Neuronal stem cell (in vitro differentiated cells): ENCODE results near the gene MSLN.

Source experiments
- DNase-seq: peaks from one replicate; pipeline ENCODE4 v3.0.0-alpha.2; 2013; ENCODE audit warnings: low spot score
- H2AFZ ChIP-seq: one replicate; pipeline ENCODE4 v1.6.1; 2013; ENCODE audit warnings: mild to moderate bottlenecking, low read length, inconsistent platforms
- H2AK5ac ChIP-seq: 2 replicates; pipeline ENCODE4 v1.6.1; 2013; ENCODE audit warnings: low read depth, mild to moderate bottlenecking, inconsistent platforms, low read length, moderate library complexity, mixed read lengths
- H2BK120ac ChIP-seq: 2 replicates; pipeline ENCODE4 v1.6.1; 2013; ENCODE audit warnings: low read depth, mild to moderate bottlenecking, inconsistent platforms, low read length, moderate library complexity, mixed read lengths
- H2BK12ac ChIP-seq: one replicate; pipeline ENCODE4 v1.6.1; 2013; ENCODE audit warnings: low read length, inconsistent platforms
- H2BK15ac ChIP-seq: 2 replicates; pipeline ENCODE4 v1.6.1; 2013; ENCODE audit warnings: mild to moderate bottlenecking, low read length, inconsistent platforms, mixed read lengths
- H2BK5ac ChIP-seq: one replicate; pipeline ENCODE4 v1.6.1; 2013; ENCODE audit warnings: inconsistent platforms, mild to moderate bottlenecking, low read length, moderate library complexity
- H3K14ac ChIP-seq: one replicate; pipeline ENCODE4 v1.6.1; 2013; ENCODE audit warnings: low read length, inconsistent platforms
- H3K18ac ChIP-seq: 2 replicates; pipeline ENCODE4 v1.6.1; 2013; ENCODE audit warnings: low read length, inconsistent platforms
- H3K23ac ChIP-seq: 2 replicates; pipeline ENCODE4 v1.6.1; 2013; ENCODE audit warnings: low read depth, mild to moderate bottlenecking, mixed read lengths, low read length, inconsistent platforms; ENCODE audit not compliant: poor library complexity
- H3K27ac ChIP-seq: replicated peaks from 3 replicates; pipeline ENCODE4 v1.5.1; 2013; ENCODE audit warnings: low read length, inconsistent platforms
- H3K27me3 ChIP-seq, 3 experiments: 2 replicates each; pipeline ENCODE4 v1.6.1; 2013; ENCODE audit warnings: low read length in 3 of 3, mild to moderate bottlenecking in 2 of 3, inconsistent platforms in 1 of 3, low read depth in 1 of 3, mixed read lengths in 1 of 3, moderate library complexity in 1 of 3; ENCODE audit not compliant: control insufficient read depth in 3 of 3, insufficient read depth in 3 of 3
- H3K36me3 ChIP-seq, 2 donors: replicated peaks in 1 of 2; 2 replicates each; pipeline ENCODE4 v1.6.1; 2013; ENCODE audit warnings: low read length in 2 of 2; ENCODE audit not compliant: control insufficient read depth in 2 of 2, insufficient read depth in 2 of 2
- H3K4ac ChIP-seq: 2 replicates; pipeline ENCODE4 v1.6.1; 2013; ENCODE audit warnings: inconsistent platforms, mild to moderate bottlenecking, low read length, moderate library complexity
- H3K4me1 ChIP-seq, 2 donors: 1 replicate in 1 of 2; 2 replicates in 1 of 2; pipeline ENCODE4 v1.6.1; 2013; ENCODE audit warnings: low read length in 2 of 2, low read depth in 1 of 2; ENCODE audit not compliant: control insufficient read depth in 2 of 2, insufficient read depth in 1 of 2
- H3K4me2 ChIP-seq: one replicate; pipeline ENCODE4 v1.6.1; 2013; ENCODE audit warnings: mild to moderate bottlenecking, low read length, inconsistent platforms; ENCODE audit not compliant: insufficient read depth, poor library complexity, severe bottlenecking
- H3K4me3 ChIP-seq, 2 donors: 2 replicates each; pipeline ENCODE4 v1.5.1; 2013; ENCODE audit warnings: low read length in 2 of 2, mild to moderate bottlenecking in 2 of 2, inconsistent platforms in 1 of 2, moderate library complexity in 1 of 2
- H3K79me1 ChIP-seq: one replicate; pipeline ENCODE4 v1.6.1; 2013; ENCODE audit warnings: low read depth, mild to moderate bottlenecking, inconsistent platforms, low read length, moderate library complexity
- H3K9ac ChIP-seq: one replicate; pipeline ENCODE4 v1.6.1; 2013; ENCODE audit warnings: mild to moderate bottlenecking, low read depth, low read length, inconsistent platforms; ENCODE audit not compliant: poor library complexity
- H3K9me3 ChIP-seq, 2 donors: replicated peaks in 1 of 2; 2 replicates each; pipeline versions ENCODE3 to v1.6.1; 2013; ENCODE audit warnings: low read length in 2 of 2, mild to moderate bottlenecking in 2 of 2, inconsistent platforms in 1 of 2, low read depth in 1 of 2, mixed read lengths in 1 of 2, moderate library complexity in 1 of 2; ENCODE audit not compliant: control insufficient read depth in 2 of 2, insufficient read depth in 1 of 2
- H4K8ac ChIP-seq: one replicate; pipeline ENCODE4 v1.6.1; 2013; ENCODE audit warnings: low read depth, mild to moderate bottlenecking, inconsistent platforms, low read length, moderate library complexity
- H4K91ac ChIP-seq: one replicate; pipeline ENCODE4 v1.6.1; 2013; ENCODE audit warnings: low read length, low read depth, mild to moderate bottlenecking, inconsistent platforms; ENCODE audit not compliant: poor library complexity
- WGBS, 2 donors: extraction: QIAGEN DNeasy Blood & Tissue Kit; methylation state at CpG; one replicate each; pipeline ENCODE4 v1.1.7; 2013; ENCODE audit warnings: missing lambda C conversion rate in 2 of 2, mixed read lengths in 1 of 2; ENCODE audit not compliant: insufficient read length in 2 of 2, insufficient replicate concordance in 1 of 2; ENCODE audit errors: extremely low coverage in 2 of 2; 5-methylcytosine and 5-hydroxymethylcytosine counted together

Gene MSLN

DNA sequence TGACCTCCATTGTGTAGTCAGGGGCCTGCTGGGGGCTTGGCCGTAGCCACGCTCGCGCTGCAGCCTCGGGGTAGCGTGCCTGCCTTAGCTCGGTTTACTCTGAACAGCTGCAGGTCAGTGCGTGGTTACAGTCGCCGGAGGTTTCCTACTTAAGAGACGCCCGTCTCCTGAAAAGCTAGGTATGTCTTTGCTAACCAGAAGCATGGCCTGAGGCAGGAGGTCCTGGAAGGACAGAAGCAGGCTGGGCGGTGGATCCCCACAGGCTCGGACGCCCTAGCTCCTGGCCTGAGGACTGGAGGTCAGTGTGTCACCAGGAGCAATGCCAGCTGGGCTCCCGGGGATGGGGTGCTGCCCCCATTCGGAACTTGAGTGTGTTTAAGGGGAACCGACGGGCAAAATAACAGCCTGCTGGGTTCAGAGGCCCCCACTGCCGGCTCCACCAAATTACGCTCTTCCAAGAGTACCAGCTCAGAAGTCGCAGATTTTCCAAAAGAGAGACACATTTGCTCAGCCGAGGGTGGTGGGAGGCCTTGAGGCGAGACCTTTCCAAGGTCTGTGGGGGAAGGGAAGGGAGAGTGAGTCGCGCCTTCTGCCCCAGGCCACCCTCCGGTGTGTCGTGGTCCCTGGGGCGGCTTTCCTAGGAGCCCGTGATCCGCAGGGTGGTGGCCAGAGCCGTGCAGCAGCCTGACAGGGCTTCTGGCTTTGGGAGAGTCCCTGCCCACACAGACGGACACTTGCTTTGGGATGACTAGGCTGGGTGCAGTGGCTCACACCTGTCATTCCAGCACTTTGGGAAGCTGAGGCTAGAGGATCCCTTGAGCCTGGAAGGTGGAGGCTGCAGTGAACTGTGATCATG is 43.9 kb downstream of the MSLN start:
- Histone ChIP-seq H3K4me2 (no peak overlapping the region), H3K18ac (no peak overlapping the region), H3K4ac (no peak overlapping the region), H2AFZ (no peak overlapping the region), H3K27ac (no peak overlapping the region), H2BK5ac (no peak overlapping the region), H3K14ac (no peak overlapping the region), H2BK15ac (no peak overlapping the region), H4K91ac (no peak overlapping the region), H3K23ac (no peak overlapping the region), H3K36me3 (no peaks in the 10 kb centered on the region), H3K9me3 (peaks cover 2 to 7% of the 10 kb centered on the region in 2 donors), H3K4me1 (peaks cover 13 to 15% of the 10 kb centered on the region in 2 donors), H2BK12ac (no peak overlapping the region), H3K27me3 (peaks cover 0 to 39% (median 13%) of the 10 kb centered on the region in 3 experiments), H2BK120ac (no peak overlapping the region), H3K4me3 (no peak overlapping the region), H4K8ac (no peak overlapping the region), H3K79me1 (peaks cover 5% of the 10 kb centered on the region), H3K9ac (no peak overlapping the region), H2AK5ac (no peak overlapping the region)
- DNase-seq, result no peak
- no CpG with 5 or more reads among the region's 33 CpGs for WGBS, 2 donors

- no CpG with 5 or more reads among the region's 17 CpGs for WGBS, 2 donors
These were observed 44.9 kb downstream of the MSLN start for GRCh38 chr16:805474-805873.

DNA sequence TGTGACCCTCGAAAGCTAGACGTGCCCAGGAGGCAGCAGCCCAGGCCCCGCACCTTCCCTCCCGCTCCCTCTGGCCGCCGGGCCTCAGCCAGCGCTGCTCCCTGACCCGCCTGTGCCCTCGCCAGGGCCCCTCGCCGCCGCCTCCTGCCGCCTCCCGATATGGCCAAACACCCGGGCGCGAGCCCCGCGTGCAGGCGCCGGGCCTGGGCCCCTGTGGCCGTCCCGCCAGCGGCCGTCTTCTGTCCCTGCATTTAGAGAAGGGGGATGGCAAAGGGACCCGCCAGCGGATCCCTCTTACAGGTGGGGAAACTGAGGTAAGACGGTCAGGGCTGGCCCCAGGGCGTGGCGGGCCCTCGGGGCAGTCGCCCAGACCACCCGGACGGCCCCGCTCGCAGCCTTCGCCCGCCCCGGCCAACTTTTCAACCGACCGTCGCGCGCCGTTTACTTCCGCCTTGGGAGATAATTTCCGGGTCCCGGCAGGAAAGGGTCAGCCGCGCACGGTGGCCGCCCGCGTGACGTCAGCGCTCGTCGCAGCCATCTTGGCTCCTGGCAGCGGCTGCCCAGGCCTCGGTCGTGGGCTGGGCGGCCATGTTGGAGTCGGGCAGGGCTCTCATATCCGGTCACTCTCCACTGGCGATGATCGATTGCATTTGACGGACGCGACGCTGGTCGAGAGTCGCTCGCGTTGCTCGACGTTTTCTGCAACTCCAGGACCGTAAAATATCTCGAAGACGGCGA is 47.0 kb downstream of the MSLN start:
- H3K79me1 ChIP-seq, result peaks cover 6% of the 10 kb centered on the region
- H3K9me3 ChIP-seq, result peaks cover 5 to 13% of the 10 kb centered on the region in 2 donors
- H3K14ac ChIP-seq, result no peak overlapping the region
- H3K4ac ChIP-seq, result no peak overlapping the region
- H3K4me3 ChIP-seq, result peak overlapping the region; percentile 68 to 92
- peak overlapping the region; percentile 86 for H4K8ac ChIP-seq
- no peaks in the 10 kb centered on the region for H3K36me3 ChIP-seq
- peaks cover 3% of the 10 kb centered on the region in 2 donors for H3K4me1 ChIP-seq
- peak overlapping the region; percentile 83 for H3K4me2 ChIP-seq
- WGBS, 2 donors, result no CpG with 5 or more reads among the region's 80 CpGs
- H3K23ac ChIP-seq, result peak overlapping the region; percentile 60
- H2AFZ ChIP-seq, result peak overlapping the region; percentile 84
- no peak overlapping the region for H4K91ac ChIP-seq
- peaks cover 0 to 22% (median 1%) of the 10 kb centered on the region in 3 experiments for H3K27me3 ChIP-seq
- peak overlapping the region; percentile 92 for H3K9ac ChIP-seq
- no peak overlapping the region for H2BK5ac ChIP-seq
- DNase-seq, result peak; percentile 87
- no peak overlapping the region for H2BK120ac ChIP-seq
- H2AK5ac ChIP-seq, result peak overlapping the region; percentile 98
- no peak overlapping the region for H2BK15ac ChIP-seq
- H3K27ac ChIP-seq, result no peak overlapping the region
- H3K18ac ChIP-seq, result peak overlapping the region; percentile 93
- H2BK12ac ChIP-seq, result no peak overlapping the region

More at GRCh38 chr16:805474-805873, 44.9 kb downstream of the MSLN start:
- H3K4me3 ChIP-seq, result no peak overlapping the region
- DNase-seq, result no peak
- no peak overlapping the region for H4K91ac ChIP-seq
- H2AFZ ChIP-seq, result no peak overlapping the region
- no peak overlapping the region for H3K4me2 ChIP-seq
- peaks cover 5 to 7% of the 10 kb centered on the region in 2 donors for H3K9me3 ChIP-seq
- peak overlapping the region; percentile 46 for H2AK5ac ChIP-seq
- no peak overlapping the region for H3K9ac ChIP-seq
- H2BK5ac ChIP-seq, result no peak overlapping the region
- peaks cover 5% of the 10 kb centered on the region for H3K79me1 ChIP-seq
- H3K23ac ChIP-seq, result no peak overlapping the region
- no peak overlapping the region for H2BK15ac ChIP-seq
- no peak overlapping the region for H3K14ac ChIP-seq
- H2BK120ac ChIP-seq, result no peak overlapping the region
- no peak overlapping the region for H3K18ac ChIP-seq
- no peaks in the 10 kb centered on the region for H3K36me3 ChIP-seq
- peaks cover 9 to 10% of the 10 kb centered on the region in 2 donors for H3K4me1 ChIP-seq
- no peak overlapping the region for H4K8ac ChIP-seq
- no peak overlapping the region for H3K4ac ChIP-seq
- peaks cover 0 to 34% (median 7%) of the 10 kb centered on the region in 3 experiments for H3K27me3 ChIP-seq
- no peak overlapping the region for H2BK12ac ChIP-seq
- H3K27ac ChIP-seq, result no peak overlapping the region

GRCh38 chr16:808085-808386 is 47.5 kb downstream of the MSLN start:
- peaks cover 0 to 25% (median 1%) of the 10 kb centered on the region in 3 experiments for H3K27me3 ChIP-seq
- WGBS, 2 donors, result no CpG with 5 or more reads among the region's 19 CpGs
- no peak overlapping the region for H2BK15ac ChIP-seq
- peak overlapping the region; percentile 49 for H2AK5ac ChIP-seq
- H3K4ac ChIP-seq, result no peak overlapping the region
- H3K4me1 ChIP-seq, result peaks cover 3 to 4% of the 10 kb centered on the region in 2 donors
- no peak overlapping the region for H2BK12ac ChIP-seq
- peak overlapping the region; percentile 33 for H4K8ac ChIP-seq
- H3K27ac ChIP-seq, result no peak overlapping the region
- no peak overlapping the region for H3K14ac ChIP-seq
- peak overlapping the region; percentile 70 for H3K9ac ChIP-seq
- H2AFZ ChIP-seq, result peak overlapping the region; percentile 84
- H3K9me3 ChIP-seq, result peaks cover 5 to 13% of the 10 kb centered on the region in 2 donors
- no peak overlapping the region for H2BK120ac ChIP-seq
- peak overlapping the region; percentile 68 to 83 for H3K4me3 ChIP-seq
- no peaks in the 10 kb centered on the region for H3K36me3 ChIP-seq
- H3K23ac ChIP-seq, result peak overlapping the region; percentile 60
- peak overlapping the region; percentile 72 for H3K4me2 ChIP-seq
- no peak for DNase-seq
- H2BK5ac ChIP-seq, result no peak overlapping the region
- H3K18ac ChIP-seq, result peak overlapping the region; percentile 92
- H4K91ac ChIP-seq, result no peak overlapping the region
- peaks cover 6% of the 10 kb centered on the region for H3K79me1 ChIP-seq
